Measurements from ENCODE around the gene CFAP45. TPM values are rescaled to one million over a fixed set of nuclear protein-coding genes. Genes with fewer than 3 reads are reported as not detected.

CFAP45 gene
- total and polyA plus RNA-seq, 2 of the 8 experiments (the other 6 are each of a cell fraction or from before 2014, with no cell fraction given) = 0.05 TPM; not detected in 1

DNA sequence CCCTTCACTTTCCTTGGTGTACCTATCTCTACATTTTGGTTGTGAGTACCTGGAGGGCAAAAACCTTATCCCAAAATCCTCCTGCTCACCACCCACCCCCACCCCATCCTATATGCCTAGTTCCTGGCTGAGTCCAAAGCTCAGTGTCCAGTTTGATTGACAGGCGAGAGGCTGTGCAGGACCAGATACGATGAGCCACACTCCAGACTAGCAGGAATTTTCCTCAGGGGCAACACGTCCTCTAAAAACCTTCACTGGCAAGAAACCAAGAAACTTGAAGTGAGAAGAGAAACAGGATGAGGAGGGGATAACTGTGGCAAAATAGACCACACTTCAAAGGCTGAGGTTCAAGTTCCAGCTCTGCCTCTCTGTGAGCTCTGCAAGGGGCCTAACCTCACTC is 74.4 kb downstream of the CFAP45 start (continued):
- TF ChIP-seq FOSL1 (IDR thresholded peaks at IDR 0.05; ENCODE audit: insufficient read depth, low read depth, low read length) = no peak
- no peak for TF ChIP-seq CBX8 (IDR thresholded peaks at IDR 0.05; ENCODE audit: borderline replicate concordance, low read depth, low read length)
- no peak for TF ChIP-seq EP300 (IDR thresholded peaks at IDR 0.05; ENCODE audit: borderline replicate concordance in 1 of 2, low read depth in 2 of 2, low read length in 2 of 2)
- no peak for TF ChIP-seq PHF8 (conservative IDR thresholded peaks at IDR 0.05; ENCODE audit: low read depth, low read length)
- TF ChIP-seq SUZ12 (IDR thresholded peaks at IDR 0.05; ENCODE audit: low read length) = no peak

All from H1 (cell line).